Sigmoid colon (tissue), 4 donors: ENCODE measurements around the gene NEB.

Experiments
- CTCF ChIP-seq, 4 experiments: fragments of 450-650 bp in 3 of 4; fragments of 200-600 bp in 1 of 4; IDR thresholded peaks; one replicate each; pipeline ENCODE4 v1.5.1; 2016 to 2019; ENCODE audit warnings: antibody characterized with exemption in 4 of 4, mild to moderate bottlenecking in 3 of 4, moderate library complexity in 2 of 4
- EP300 ChIP-seq, 4 donors: sonication (generic); formaldehyde crosslinking; IDR thresholded peaks; one replicate each; pipeline ENCODE4 v1.6.1; 2017; ENCODE audit warnings: antibody characterized with exemption in 4 of 4
- POLR2A ChIP-seq, 2 donors: fragments of 450-650 bp; IDR thresholded peaks; one replicate each; pipeline ENCODE4 v1.6.1; 2016; ENCODE audit warnings: antibody characterized with exemption in 2 of 2, mild to moderate bottlenecking in 2 of 2, moderate library complexity in 2 of 2
- POLR2AphosphoS5 ChIP-seq, 4 donors: sonication (generic); formaldehyde crosslinking; IDR thresholded peaks; one replicate each; pipeline ENCODE4 v1.6.1; 2017; ENCODE audit warnings: antibody characterized with exemption in 4 of 4

DNA sequence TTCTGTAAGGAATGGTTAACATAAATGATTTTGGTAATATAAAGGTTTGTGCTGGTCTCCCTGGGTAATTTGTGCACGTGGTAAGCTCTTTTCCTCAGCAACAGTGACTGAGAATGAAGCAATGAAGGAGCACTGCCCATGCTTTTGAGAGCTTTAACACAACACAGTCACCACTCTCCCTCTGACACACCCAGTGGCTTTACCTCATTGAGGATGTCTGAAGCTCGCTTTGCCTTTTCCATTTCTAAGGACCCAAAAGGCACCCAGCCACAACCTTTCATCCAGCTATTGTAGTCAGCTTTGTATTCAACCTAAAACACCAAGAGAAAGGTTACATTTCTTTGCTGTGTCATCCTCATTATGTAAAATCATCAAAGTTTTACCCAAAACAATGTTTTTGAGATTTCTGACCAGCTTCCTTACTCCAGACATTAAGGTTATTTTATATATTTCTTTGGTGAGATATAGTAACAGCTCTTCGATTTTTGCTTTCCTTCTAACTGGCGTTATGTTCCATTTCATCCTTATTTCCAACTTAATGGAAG is 51.7 kb downstream of the NEB start:
- TF ChIP-seq EP300 (IDR thresholded peaks at IDR 0.05) (no peak), CTCF (IDR thresholded peaks at IDR 0.05) (no peak), POLR2A (IDR thresholded peaks at IDR 0.05) (no peak), POLR2AphosphoS5 (IDR thresholded peaks at IDR 0.05) (no peak)
